ENCODE data around the gene TSC22D3.

DNA sequence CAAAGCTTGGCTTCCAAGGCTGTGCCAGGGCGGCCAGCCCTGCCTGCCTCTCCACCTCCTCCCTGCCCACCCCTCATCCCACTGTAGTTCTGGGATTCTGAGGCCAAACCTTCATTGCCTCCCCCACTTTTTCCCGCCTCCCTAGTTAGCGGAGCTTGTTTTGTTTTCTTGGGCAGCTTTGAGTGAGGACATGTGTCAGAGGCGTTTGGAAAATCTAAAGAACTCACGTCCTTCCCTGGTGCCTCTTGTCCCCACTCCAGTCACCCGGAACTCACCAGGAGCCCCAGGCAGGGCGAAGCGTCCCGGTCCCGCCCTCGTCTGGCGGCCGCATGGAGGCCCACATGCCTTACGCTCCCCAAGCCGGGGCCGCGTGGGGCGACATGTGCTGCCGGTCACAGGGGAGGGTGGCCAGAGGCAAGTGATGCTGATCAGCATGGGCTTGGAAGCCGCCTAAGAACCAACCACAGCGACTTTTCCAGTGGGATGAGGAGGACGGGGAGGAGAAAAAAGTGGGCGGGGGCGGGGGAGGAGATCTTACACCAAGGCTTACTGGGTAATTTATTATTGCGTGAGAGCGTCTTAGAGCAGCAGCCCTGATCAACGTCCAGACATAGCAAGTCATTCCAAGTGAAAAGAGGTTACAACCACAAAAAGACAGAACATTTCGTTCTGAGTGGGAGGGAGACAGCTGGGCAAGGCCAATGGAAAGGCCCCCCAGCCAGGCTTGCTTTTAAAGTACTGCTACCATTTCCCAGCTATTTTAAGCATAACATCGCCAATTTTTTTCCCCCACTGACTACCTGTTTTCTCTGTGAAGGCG is 98.8 kb downstream of the TSC22D3 start:
- no peak for TF ChIP-seq CTCF (IDR thresholded peaks at IDR 0.05)
- peak; percentile 41 to 74 for TF ChIP-seq POLR2A (IDR thresholded peaks at IDR 0.05)

Data from uterus (tissue), 2 donors.